GM19023 (cell line): ENCODE measurements around the gene SGPP2.
"Not testable (repeated sequence)": the region's sequence is repeated elsewhere in the genome, so short reads cannot be mapped to it uniquely, and the experiment has no call there.

Experiments used
- ATAC-seq: cut with Tn5 transposase; IDR thresholded peaks from one replicate; pipeline ENCODE4 v1.9.1; 2021; ENCODE audit warnings: mild to moderate bottlenecking, moderate library complexity; ENCODE audit not compliant: unreplicated experiment

The SGPP2 gene

GRCh38 chr2:222424276-222424728 lies at the start of gene SGPP2:
TSS of gene SGPP2 (plus strand) at chr2:222424543. CDS start at chr2:222424603, 60 bp downstream.
- peak; percentile 34 for ATAC-seq

GRCh38 chr2:222375798-222376197 lies 48.5 kb upstream of the SGPP2 start:
- ATAC-seq: no peak

GRCh38 chr2:222380456-222380855 lies 43.9 kb upstream of the SGPP2 start:
- no peak for ATAC-seq

- ATAC-seq: no peak
These were observed 42.8 kb upstream of the SGPP2 start for GRCh38 chr2:222381566-222381965.

GRCh38 chr2:222383255-222383654 lies 41.1 kb upstream of the SGPP2 start:
- no peak for ATAC-seq

- ATAC-seq: no peak
These were observed 32.5 kb upstream of the SGPP2 start for GRCh38 chr2:222391743-222392285.

GRCh38 chr2:222393733-222394267 lies 30.5 kb upstream of the SGPP2 start:
- ATAC-seq: no peak

- ATAC-seq: no peak
These were observed 25.9 kb upstream of the SGPP2 start for GRCh38 chr2:222398446-222398885.

- ATAC-seq: no peak
These were observed 25.1 kb upstream of the SGPP2 start for GRCh38 chr2:222399038-222399783.

GRCh38 chr2:222404151-222404905 lies 20.0 kb upstream of the SGPP2 start:
- no peak for ATAC-seq

GRCh38 chr2:222408684-222409083 lies 15.7 kb upstream of the SGPP2 start:
- no peak for ATAC-seq

- no peak for ATAC-seq
These were observed 13.8 kb upstream of the SGPP2 start for GRCh38 chr2:222410534-222410933.

- not testable (repeated sequence) for ATAC-seq
These were observed 12.0 kb upstream of the SGPP2 start for GRCh38 chr2:222412334-222412733.

GRCh38 chr2:222413295-222413911 lies 10.9 kb upstream of the SGPP2 start:
- no peak for ATAC-seq

GRCh38 chr2:222418739-222419138 lies 5.6 kb upstream of the SGPP2 start:
- no peak for ATAC-seq

- ATAC-seq: no peak
These were observed 3.8 kb upstream of the SGPP2 start for GRCh38 chr2:222420508-222420907.

GRCh38 chr2:222421626-222422025 lies 2.7 kb upstream of the SGPP2 start:
- no peak for ATAC-seq

GRCh38 chr2:222423186-222423585 lies 1.2 kb upstream of the SGPP2 start:
- ATAC-seq: no peak

GRCh38 chr2:222423632-222424275 lies 589 bp upstream of the SGPP2 start:
- peak; percentile 25 for ATAC-seq
